Urinary bladder (tissue), 4 donors: ENCODE results near the gene CD28. TPM values are rescaled to one million over a fixed set of nuclear protein-coding genes. Genes with fewer than 3 reads are reported as not detected.

Experiments
- DNase-seq: peaks from one replicate; pipeline ENCODE4 v3.0.0-alpha.2; 2015; ENCODE audit errors: extremely low spot score
- H3K27ac ChIP-seq: one replicate; pipeline ENCODE4 v1.5.1; 2013; ENCODE audit warnings: low read depth, mild to moderate bottlenecking, moderate library complexity
- H3K36me3 ChIP-seq: one replicate; pipeline ENCODE4 v1.6.1; 2013; ENCODE audit warnings: mild to moderate bottlenecking, moderate library complexity; ENCODE audit not compliant: insufficient read depth
- H3K4me1 ChIP-seq: one replicate; pipeline ENCODE4 v1.6.1; 2013; ENCODE audit warnings: mild to moderate bottlenecking, moderate library complexity; ENCODE audit not compliant: insufficient read depth
- H3K4me3 ChIP-seq: one replicate; pipeline ENCODE4 v1.5.1; 2013; ENCODE audit warnings: low read depth, low read length
- WGBS: extraction: QIAGEN DNeasy Blood & Tissue Kit; methylation state at CpG from one replicate; pipeline ENCODE4 v1.1.7; 2013; 5-methylcytosine and 5-hydroxymethylcytosine counted together
- polyA plus RNA-seq: library from polyadenylated mRNA; stranded (reverse); fragments of 200-250 nt; gene quantifications from one replicate; pipeline ENCODE4 v1.2.3, GENCODE V29; 2013
- total RNA-seq: library from RNA; depleted of rRNA; stranded (reverse); fragments of >200 nt; gene quantifications from one replicate; pipeline ENCODE4 v1.2.3, GENCODE V29; 2014
- donor health status: healthy with polysubstance abuse.
- donor health status: healthy.

Gene CD28
- total and polyA plus RNA-seq, 2 donors, result 0.33 to 6.1 TPM

GRCh38 chr2:203732953-203733510 lies 26.6 kb downstream of the CD28 start:
- Histone ChIP-seq H3K4me1 (no peaks in the 10 kb centered on the region), H3K4me3 (no peak overlapping the region), H3K27ac (no peak overlapping the region), H3K36me3 (no peaks in the 10 kb centered on the region)
- WGBS, result 82% methylated on average over 3 of the region's 3 CpGs
- DNase-seq, result no peak

GRCh38 chr2:203733684-203734083 lies 27.2 kb downstream of the CD28 start:
- H3K27ac ChIP-seq, result no peak overlapping the region
- H3K4me1 ChIP-seq, result no peaks in the 10 kb centered on the region
- 91% methylated on average over 1 of the region's 1 CpG for WGBS
- H3K4me3 ChIP-seq, result no peak overlapping the region
- no peak for DNase-seq
- no peaks in the 10 kb centered on the region for H3K36me3 ChIP-seq

- no peak overlapping the region for H3K4me3 ChIP-seq
- 97% methylated on average over 12 of the region's 12 CpGs for WGBS
- no peaks in the 10 kb centered on the region for H3K4me1 ChIP-seq
- no peaks in the 10 kb centered on the region for H3K36me3 ChIP-seq
- no peak for DNase-seq
- no peak overlapping the region for H3K27ac ChIP-seq
Observed at GRCh38 chr2:203734276-203734983, 28.0 kb downstream of the CD28 start.

- Histone ChIP-seq H3K4me3 (no peak overlapping the region), H3K4me1 (no peaks in the 10 kb centered on the region), H3K36me3 (no peaks in the 10 kb centered on the region), H3K27ac (no peak overlapping the region)
- 94% methylated on average over 1 of the region's 1 CpG for WGBS
- no peak for DNase-seq
Observed at GRCh38 chr2:203737360-203737759, 30.9 kb downstream of the CD28 start.

GRCh38 chr2:203739351-203739750 lies 32.9 kb downstream of the CD28 start:
- Histone ChIP-seq H3K27ac (no peak overlapping the region), H3K4me1 (no peaks in the 10 kb centered on the region), H3K4me3 (no peak overlapping the region), H3K36me3 (no peaks in the 10 kb centered on the region)
- DNase-seq, result no peak
- WGBS, result 85% methylated on average over 2 of the region's 2 CpGs

- Histone ChIP-seq H3K36me3 (no peaks in the 10 kb centered on the region), H3K4me3 (no peak overlapping the region), H3K27ac (no peak overlapping the region), H3K4me1 (no peaks in the 10 kb centered on the region)
- DNase-seq, result no peak
- WGBS, result 68% methylated on average over 2 of the region's 2 CpGs
Observed at GRCh38 chr2:203740871-203741281, 34.4 kb downstream of the CD28 start.

- no peaks in the 10 kb centered on the region for H3K36me3 ChIP-seq
- WGBS, result 91% methylated on average over 1 of the region's 1 CpG
- DNase-seq, result no peak
Observed at GRCh38 chr2:203741566-203741965, 35.1 kb downstream of the CD28 start.

GRCh38 chr2:203743441-203743981 lies 37.1 kb downstream of the CD28 start:
- H3K36me3 ChIP-seq, result no peaks in the 10 kb centered on the region
- no peak overlapping the region for H3K27ac ChIP-seq
- no peaks in the 10 kb centered on the region for H3K4me1 ChIP-seq
- no peak for DNase-seq
- H3K4me3 ChIP-seq, result no peak overlapping the region
- 71% methylated on average over 2 of the region's 2 CpGs for WGBS

More at GRCh38 chr2:203741566-203741965, 35.1 kb downstream of the CD28 start:
- Histone ChIP-seq H3K27ac (no peak overlapping the region), H3K4me3 (no peak overlapping the region), H3K4me1 (no peaks in the 10 kb centered on the region)

GRCh38 chr2:203744091-203744490 lies 37.7 kb downstream of the CD28 start:
- Histone ChIP-seq H3K36me3 (no peaks in the 10 kb centered on the region), H3K4me3 (no peak overlapping the region), H3K27ac (no peak overlapping the region), H3K4me1 (no peaks in the 10 kb centered on the region)
- no peak for DNase-seq
- WGBS, result 93% methylated on average over 4 of the region's 4 CpGs

GRCh38 chr2:203745267-203745666 lies 38.8 kb downstream of the CD28 start:
- no peak for DNase-seq
- Histone ChIP-seq H3K4me3 (no peak overlapping the region), H3K27ac (no peak overlapping the region), H3K36me3 (no peaks in the 10 kb centered on the region), H3K4me1 (no peaks in the 10 kb centered on the region)
- 100% methylated on average over 1 of the region's 1 CpG for WGBS

GRCh38 chr2:203748331-203749126 lies 42.1 kb downstream of the CD28 start:
- Histone ChIP-seq H3K36me3 (no peaks in the 10 kb centered on the region), H3K4me1 (no peaks in the 10 kb centered on the region), H3K27ac (no peak overlapping the region), H3K4me3 (no peak overlapping the region)
- 85% methylated on average over 4 of the region's 4 CpGs for WGBS
- no peak for DNase-seq

GRCh38 chr2:203750346-203751068 lies 44.1 kb downstream of the CD28 start:
- no peak overlapping the region for H3K27ac ChIP-seq
- 81% methylated on average over 6 of the region's 6 CpGs for WGBS
- no peak overlapping the region for H3K4me3 ChIP-seq
- no peaks in the 10 kb centered on the region for H3K36me3 ChIP-seq
- DNase-seq, result no peak
- no peaks in the 10 kb centered on the region for H3K4me1 ChIP-seq

- no peaks in the 10 kb centered on the region for H3K36me3 ChIP-seq
- H3K27ac ChIP-seq, result no peak overlapping the region
- H3K4me3 ChIP-seq, result no peak overlapping the region
- no peaks in the 10 kb centered on the region for H3K4me1 ChIP-seq
- no peak for DNase-seq
- 77% methylated on average over 2 of the region's 2 CpGs for WGBS
Observed at GRCh38 chr2:203751685-203752271, 45.3 kb downstream of the CD28 start.
